Measurements from ENCODE around the gene VWA7.

VWA7 gene

DNA sequence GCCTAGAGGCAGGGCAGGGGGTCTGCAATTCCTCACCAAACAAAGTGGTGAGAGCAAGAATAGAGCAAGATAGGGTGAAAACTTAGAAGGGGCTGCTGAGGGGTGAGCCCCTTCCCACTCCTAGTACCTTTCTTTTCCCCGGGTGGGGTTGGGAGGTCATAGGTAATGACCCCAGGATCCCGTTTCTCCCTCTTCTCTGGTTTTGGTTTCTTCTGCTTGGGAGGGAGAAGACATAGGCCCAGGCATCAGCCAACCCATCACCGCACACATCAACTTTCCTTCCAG is 14.9 kb upstream of the VWA7 start:
- no peak for ATAC-seq
- no peak for TF ChIP-seq ZNF8 (CRISPR knock-in tag; IDR thresholded peaks at IDR 0.05)
- no peak for TF ChIP-seq TCF4 (CRISPR knock-in tag; IDR thresholded peaks at IDR 0.05; ENCODE audit: borderline replicate concordance)
- TF ChIP-seq GLIS3 (CRISPR knock-in tag; IDR thresholded peaks at IDR 0.05) = no peak
- TF ChIP-seq ZFP30 (CRISPR knock-in tag; IDR thresholded peaks at IDR 0.05) = no peak

DNA sequence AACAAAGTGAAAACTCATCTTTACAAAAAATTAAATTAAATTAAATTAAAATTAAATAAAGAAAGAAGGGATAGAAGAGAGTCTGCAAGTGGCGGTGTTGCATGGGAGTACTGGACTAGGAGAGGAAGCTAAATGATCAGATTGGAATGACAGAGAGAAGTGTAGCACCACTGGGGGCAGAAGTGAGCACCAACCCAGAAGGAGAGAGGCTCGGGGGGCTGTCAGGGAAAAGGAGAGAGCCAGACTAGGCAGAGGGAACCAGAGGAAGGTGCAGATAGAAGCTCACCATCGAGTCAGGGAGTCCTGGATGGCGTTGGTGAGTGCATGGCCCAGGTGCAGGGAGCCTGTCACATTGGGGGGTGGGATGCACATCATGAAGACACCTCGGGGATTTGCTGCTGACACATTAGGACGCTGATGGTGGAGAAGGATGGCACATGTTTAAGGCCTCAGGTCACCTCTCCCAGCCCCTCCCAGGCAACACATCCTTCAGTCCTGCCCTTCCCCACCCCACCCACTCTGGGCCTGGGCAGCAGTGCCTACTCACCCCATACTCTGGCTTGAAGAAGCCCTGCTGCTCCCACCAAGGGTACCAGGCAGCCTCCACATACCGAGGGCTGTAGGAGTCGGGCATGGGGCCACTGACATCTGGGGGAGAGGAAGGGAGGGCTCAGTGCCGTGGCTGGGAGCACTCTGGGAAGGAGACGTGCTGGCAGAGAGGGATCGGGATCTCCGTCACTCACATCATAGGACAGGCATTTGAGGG is 14.4 kb upstream of the VWA7 start:
- TF ChIP-seq CSDC2 (CRISPR knock-in tag; IDR thresholded peaks at IDR 0.05) = no peak
- TF ChIP-seq, protein P1, sequence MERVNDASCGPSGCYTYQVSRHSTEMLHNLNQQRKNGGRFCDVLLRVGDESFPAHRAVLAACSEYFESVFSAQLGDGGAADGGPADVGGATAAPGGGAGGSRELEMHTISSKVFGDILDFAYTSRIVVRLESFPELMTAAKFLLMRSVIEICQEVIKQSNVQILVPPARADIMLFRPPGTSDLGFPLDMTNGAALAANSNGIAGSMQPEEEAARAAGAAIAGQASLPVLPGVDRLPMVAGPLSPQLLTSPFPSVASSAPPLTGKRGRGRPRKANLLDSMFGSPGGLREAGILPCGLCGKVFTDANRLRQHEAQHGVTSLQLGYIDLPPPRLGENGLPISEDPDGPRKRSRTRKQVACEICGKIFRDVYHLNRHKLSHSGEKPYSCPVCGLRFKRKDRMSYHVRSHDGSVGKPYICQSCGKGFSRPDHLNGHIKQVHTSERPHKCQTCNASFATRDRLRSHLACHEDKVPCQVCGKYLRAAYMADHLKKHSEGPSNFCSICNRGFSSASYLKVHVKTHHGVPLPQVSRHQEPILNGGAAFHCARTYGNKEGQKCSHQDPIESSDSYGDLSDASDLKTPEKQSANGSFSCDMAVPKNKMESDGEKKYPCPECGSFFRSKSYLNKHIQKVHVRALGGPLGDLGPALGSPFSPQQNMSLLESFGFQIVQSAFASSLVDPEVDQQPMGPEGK (CRISPR knock-in tag; IDR thresholded peaks at IDR 0.05; ENCODE audit: borderline replicate concordance) = no peak
- TF ChIP-seq RARB (CRISPR knock-in tag; IDR thresholded peaks at IDR 0.05) = no peak
- no peak for TF ChIP-seq ESRRG (CRISPR knock-in tag; IDR thresholded peaks at IDR 0.05)
- no peak for TF ChIP-seq ZNF70 (CRISPR knock-in tag; IDR thresholded peaks at IDR 0.05)
- TF ChIP-seq ZNF8 (CRISPR knock-in tag; IDR thresholded peaks at IDR 0.05) = no peak
- TF ChIP-seq, protein P2, sequence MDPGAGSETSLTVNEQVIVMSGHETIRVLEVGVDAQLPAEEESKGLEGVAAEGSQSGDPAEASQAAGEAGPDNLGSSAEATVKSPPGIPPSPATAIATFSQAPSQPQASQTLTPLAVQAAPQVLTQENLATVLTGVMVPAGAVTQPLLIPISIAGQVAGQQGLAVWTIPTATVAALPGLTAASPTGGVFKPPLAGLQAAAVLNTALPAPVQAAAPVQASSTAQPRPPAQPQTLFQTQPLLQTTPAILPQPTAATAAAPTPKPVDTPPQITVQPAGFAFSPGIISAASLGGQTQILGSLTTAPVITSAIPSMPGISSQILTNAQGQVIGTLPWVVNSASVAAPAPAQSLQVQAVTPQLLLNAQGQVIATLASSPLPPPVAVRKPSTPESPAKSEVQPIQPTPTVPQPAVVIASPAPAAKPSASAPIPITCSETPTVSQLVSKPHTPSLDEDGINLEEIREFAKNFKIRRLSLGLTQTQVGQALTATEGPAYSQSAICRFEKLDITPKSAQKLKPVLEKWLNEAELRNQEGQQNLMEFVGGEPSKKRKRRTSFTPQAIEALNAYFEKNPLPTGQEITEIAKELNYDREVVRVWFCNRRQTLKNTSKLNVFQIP (CRISPR knock-in tag; IDR thresholded peaks at IDR 0.05; ENCODE audit: borderline replicate concordance, low read depth) = no peak
- no peak for TF ChIP-seq TCF4 (CRISPR knock-in tag; IDR thresholded peaks at IDR 0.05; ENCODE audit: borderline replicate concordance)
- no peak for TF ChIP-seq ISL1 (CRISPR knock-in tag; IDR thresholded peaks at IDR 0.05)
- TF ChIP-seq SNAI2 (CRISPR knock-in tag; IDR thresholded peaks at IDR 0.05) = no peak
- TF ChIP-seq ZNF565 (CRISPR knock-in tag; conservative IDR thresholded peaks at IDR 0.05; ENCODE audit: low read depth) = no peak
- no peak for TF ChIP-seq ZFP3 (CRISPR knock-in tag; IDR thresholded peaks at IDR 0.05)
- TF ChIP-seq ARNTL (CRISPR knock-in tag; IDR thresholded peaks at IDR 0.05; ENCODE audit: borderline replicate concordance, low read depth) = no peak
- TF ChIP-seq, protein P3, sequence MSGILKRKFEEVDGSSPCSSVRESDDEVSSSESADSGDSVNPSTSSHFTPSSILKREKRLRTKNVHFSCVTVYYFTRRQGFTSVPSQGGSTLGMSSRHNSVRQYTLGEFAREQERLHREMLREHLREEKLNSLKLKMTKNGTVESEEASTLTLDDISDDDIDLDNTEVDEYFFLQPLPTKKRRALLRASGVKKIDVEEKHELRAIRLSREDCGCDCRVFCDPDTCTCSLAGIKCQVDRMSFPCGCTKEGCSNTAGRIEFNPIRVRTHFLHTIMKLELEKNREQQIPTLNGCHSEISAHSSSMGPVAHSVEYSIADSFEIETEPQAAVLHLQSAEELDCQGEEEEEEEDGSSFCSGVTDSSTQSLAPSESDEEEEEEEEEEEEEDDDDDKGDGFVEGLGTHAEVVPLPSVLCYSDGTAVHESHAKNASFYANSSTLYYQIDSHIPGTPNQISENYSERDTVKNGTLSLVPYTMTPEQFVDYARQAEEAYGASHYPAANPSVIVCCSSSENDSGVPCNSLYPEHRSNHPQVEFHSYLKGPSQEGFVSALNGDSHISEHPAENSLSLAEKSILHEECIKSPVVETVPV (CRISPR knock-in tag; IDR thresholded peaks at IDR 0.05) = no peak
- no peak for TF ChIP-seq ZFP30 (CRISPR knock-in tag; IDR thresholded peaks at IDR 0.05)
- TF ChIP-seq, protein P4, sequence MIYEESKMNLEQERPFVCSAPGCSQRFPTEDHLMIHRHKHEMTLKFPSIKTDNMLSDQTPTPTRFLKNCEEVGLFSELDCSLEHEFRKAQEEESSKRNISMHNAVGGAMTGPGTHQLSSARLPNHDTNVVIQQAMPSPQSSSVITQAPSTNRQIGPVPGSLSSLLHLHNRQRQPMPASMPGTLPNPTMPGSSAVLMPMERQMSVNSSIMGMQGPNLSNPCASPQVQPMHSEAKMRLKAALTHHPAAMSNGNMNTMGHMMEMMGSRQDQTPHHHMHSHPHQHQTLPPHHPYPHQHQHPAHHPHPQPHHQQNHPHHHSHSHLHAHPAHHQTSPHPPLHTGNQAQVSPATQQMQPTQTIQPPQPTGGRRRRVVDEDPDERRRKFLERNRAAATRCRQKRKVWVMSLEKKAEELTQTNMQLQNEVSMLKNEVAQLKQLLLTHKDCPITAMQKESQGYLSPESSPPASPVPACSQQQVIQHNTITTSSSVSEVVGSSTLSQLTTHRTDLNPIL (CRISPR knock-in tag; IDR thresholded peaks at IDR 0.05; ENCODE audit: low read depth) = no peak
- TF ChIP-seq, protein P5, sequence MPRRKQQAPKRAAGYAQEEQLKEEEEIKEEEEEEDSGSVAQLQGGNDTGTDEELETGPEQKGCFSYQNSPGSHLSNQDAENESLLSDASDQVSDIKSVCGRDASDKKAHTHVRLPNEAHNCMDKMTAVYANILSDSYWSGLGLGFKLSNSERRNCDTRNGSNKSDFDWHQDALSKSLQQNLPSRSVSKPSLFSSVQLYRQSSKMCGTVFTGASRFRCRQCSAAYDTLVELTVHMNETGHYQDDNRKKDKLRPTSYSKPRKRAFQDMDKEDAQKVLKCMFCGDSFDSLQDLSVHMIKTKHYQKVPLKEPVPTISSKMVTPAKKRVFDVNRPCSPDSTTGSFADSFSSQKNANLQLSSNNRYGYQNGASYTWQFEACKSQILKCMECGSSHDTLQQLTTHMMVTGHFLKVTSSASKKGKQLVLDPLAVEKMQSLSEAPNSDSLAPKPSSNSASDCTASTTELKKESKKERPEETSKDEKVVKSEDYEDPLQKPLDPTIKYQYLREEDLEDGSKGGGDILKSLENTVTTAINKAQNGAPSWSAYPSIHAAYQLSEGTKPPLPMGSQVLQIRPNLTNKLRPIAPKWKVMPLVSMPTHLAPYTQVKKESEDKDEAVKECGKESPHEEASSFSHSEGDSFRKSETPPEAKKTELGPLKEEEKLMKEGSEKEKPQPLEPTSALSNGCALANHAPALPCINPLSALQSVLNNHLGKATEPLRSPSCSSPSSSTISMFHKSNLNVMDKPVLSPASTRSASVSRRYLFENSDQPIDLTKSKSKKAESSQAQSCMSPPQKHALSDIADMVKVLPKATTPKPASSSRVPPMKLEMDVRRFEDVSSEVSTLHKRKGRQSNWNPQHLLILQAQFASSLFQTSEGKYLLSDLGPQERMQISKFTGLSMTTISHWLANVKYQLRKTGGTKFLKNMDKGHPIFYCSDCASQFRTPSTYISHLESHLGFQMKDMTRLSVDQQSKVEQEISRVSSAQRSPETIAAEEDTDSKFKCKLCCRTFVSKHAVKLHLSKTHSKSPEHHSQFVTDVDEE (CRISPR knock-in tag; IDR thresholded peaks at IDR 0.05) = no peak
- TF ChIP-seq ZC3H10 (CRISPR knock-in tag; IDR thresholded peaks at IDR 0.05) = no peak
- TF ChIP-seq OSR1 (CRISPR knock-in tag; IDR thresholded peaks at IDR 0.05) = no peak
- no peak for TF ChIP-seq TOX (CRISPR knock-in tag; IDR thresholded peaks at IDR 0.05; ENCODE audit: borderline replicate concordance)
- ATAC-seq = peak; percentile 48

DNA sequence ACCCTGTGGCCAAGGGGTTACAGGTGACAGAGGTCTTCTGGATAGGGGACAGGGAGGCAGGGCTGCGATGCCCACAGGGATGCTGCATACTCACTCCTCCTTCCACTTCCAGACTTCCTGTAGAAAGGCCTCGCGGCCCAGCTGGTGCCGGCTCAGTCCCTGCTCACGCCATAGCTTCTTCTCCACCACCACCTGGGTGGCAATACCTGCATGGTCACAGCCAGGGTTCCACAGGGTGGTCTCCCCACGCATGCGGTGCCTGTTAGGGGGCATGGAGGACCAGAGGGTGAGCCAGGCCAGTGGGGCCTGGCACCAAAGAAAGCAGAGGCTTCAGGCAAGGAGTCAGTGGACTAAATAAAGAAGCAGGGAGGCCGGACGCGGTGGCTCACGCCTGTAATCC is 8.3 kb upstream of the VWA7 start:
- ATAC-seq = no peak
- TF ChIP-seq, protein P3 (CRISPR knock-in tag; IDR thresholded peaks at IDR 0.05) = no peak
- TF ChIP-seq SNAI2 (CRISPR knock-in tag; IDR thresholded peaks at IDR 0.05) = no peak
- TF ChIP-seq, protein P1 (CRISPR knock-in tag; IDR thresholded peaks at IDR 0.05; ENCODE audit: borderline replicate concordance) = no peak
- TF ChIP-seq TCF4 (CRISPR knock-in tag; IDR thresholded peaks at IDR 0.05; ENCODE audit: borderline replicate concordance) = no peak
- TF ChIP-seq BACH2 (CRISPR knock-in tag; IDR thresholded peaks at IDR 0.05; ENCODE audit: borderline replicate concordance) = no peak
- TF ChIP-seq, protein P5 (CRISPR knock-in tag; IDR thresholded peaks at IDR 0.05) = no peak
- no peak for TF ChIP-seq CSDC2 (CRISPR knock-in tag; IDR thresholded peaks at IDR 0.05)

Measured in SK-N-SH treated with all-trans-retinoic acid at 6 μM for 48 hours (cell line).